HCT116 (cell line): ENCODE results near the gene UMPS.

ENCODE experiments used
- EGR1 ChIP-seq: IDR thresholded peaks from 2 replicates; pipeline ENCODE4 v1.6.1; 2012; ENCODE audit warnings: low read depth
- ELF1 ChIP-seq: IDR thresholded peaks from 2 replicates; pipeline ENCODE4 v1.6.1; 2012; ENCODE audit warnings: low read depth, borderline replicate concordance
- EZH2phosphoT487 ChIP-seq: fragments of 200-600 bp; IDR thresholded peaks from 2 replicates; pipeline ENCODE4 v1.6.1; 2018; ENCODE audit warnings: antibody characterized with exemption, borderline replicate concordance
- POLR2A ChIP-seq: IDR thresholded peaks from 2 replicates; pipeline ENCODE4 v1.7.0; 2011; ENCODE audit warnings: borderline replicate concordance; ENCODE audit not compliant: insufficient read depth, insufficient read length; ENCODE audit errors: extremely low read depth
- POLR2AphosphoS5 ChIP-seq: IDR thresholded peaks from 2 replicates; pipeline ENCODE4 v1.6.1; 2011; ENCODE audit warnings: mild to moderate bottlenecking, low read depth, low read length, moderate library complexity
- RAD21 ChIP-seq: IDR thresholded peaks from 2 replicates; pipeline ENCODE4 v1.6.1; 2012; ENCODE audit warnings: low read depth, mild to moderate bottlenecking
- SP1 ChIP-seq: IDR thresholded peaks from 2 replicates; pipeline ENCODE4 v1.6.1; 2012; ENCODE audit warnings: low read depth
- YY1 ChIP-seq: IDR thresholded peaks from 2 replicates; pipeline ENCODE4 v1.6.1; 2011; ENCODE audit warnings: low read length, low read depth, moderate library complexity, mild to moderate bottlenecking; ENCODE audit not compliant: insufficient replicate concordance; ENCODE audit errors: extremely low read depth
- ZFX ChIP-seq: fragments of 450-650 bp; IDR thresholded peaks from 2 replicates; pipeline ENCODE4 v1.6.1; 2017
- ZNF274 ChIP-seq: fragments of 200-500 bp; sonication (Bioruptor generic); IDR thresholded peaks from 2 replicates; pipeline ENCODE4 v1.6.1; 2014; ENCODE audit warnings: mild to moderate bottlenecking, low read depth, low read length, inconsistent platforms
- TF ChIP-seq, protein P1 (sequence below), 3 experiments: fragments of 200-600 bp in 1 of 3; sonication (generic) in 1 of 3; IDR thresholded peaks in 2 of 3; conservative IDR thresholded peaks in 1 of 3; 2 replicates each; pipeline ENCODE4 v1.5.1; 2012 to 2017; ENCODE audit warnings: low read depth in 2 of 3, low read length in 2 of 3, antibody characterized with exemption in 1 of 3, borderline replicate concordance in 1 of 3, control low read depth in 1 of 3, mild to moderate bottlenecking in 1 of 3, mixed read lengths in 1 of 3, mixed run types in 1 of 3, moderate library complexity in 1 of 3; ENCODE audit not compliant: insufficient read depth in 1 of 3
- TF ChIP-seq, protein P2 (sequence below): IDR thresholded peaks from 2 replicates; pipeline ENCODE4 v1.6.1; 2012
- TF ChIP-seq, protein P3 (sequence below): IDR thresholded peaks from 2 replicates; pipeline ENCODE4 v1.6.1; 2012; ENCODE audit warnings: low read depth
- TF ChIP-seq, protein P4 (sequence below): IDR thresholded peaks from 2 replicates; pipeline ENCODE4 v1.6.1; 2011; ENCODE audit warnings: mild to moderate bottlenecking, low read length, moderate library complexity; ENCODE audit not compliant: insufficient replicate concordance; ENCODE audit errors: extremely low read depth

DNA sequence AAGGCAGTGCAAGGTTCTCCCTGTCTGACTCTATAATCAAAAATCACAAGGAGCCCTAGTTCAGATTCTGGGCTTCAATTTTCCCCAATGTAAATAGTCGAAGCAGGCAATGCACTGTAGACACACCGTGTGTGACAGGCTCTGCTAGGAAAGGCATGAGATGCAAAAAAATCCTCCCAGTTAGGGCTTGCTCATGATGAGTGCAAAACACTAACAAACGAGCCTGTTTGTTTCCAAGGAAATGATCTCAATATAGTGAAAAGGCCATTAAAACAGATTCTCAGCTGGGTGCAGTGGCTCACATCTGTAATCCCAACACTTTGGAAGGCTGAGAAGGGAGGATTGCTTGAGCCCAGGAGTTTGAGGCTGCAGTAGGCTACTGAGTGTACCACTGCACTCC lies 55.7 kb downstream of the UMPS start:
- TF ChIP-seq ZFX (no peak), EZH2phosphoT487 (no peak), ZNF274 (no peak), ELF1 (no peak), POLR2A (no peak), YY1 (no peak), POLR2AphosphoS5 (no peak), SP1 (no peak), EGR1 (no peak), RAD21 (no peak)
- TF ChIP-seq, protein P1, sequence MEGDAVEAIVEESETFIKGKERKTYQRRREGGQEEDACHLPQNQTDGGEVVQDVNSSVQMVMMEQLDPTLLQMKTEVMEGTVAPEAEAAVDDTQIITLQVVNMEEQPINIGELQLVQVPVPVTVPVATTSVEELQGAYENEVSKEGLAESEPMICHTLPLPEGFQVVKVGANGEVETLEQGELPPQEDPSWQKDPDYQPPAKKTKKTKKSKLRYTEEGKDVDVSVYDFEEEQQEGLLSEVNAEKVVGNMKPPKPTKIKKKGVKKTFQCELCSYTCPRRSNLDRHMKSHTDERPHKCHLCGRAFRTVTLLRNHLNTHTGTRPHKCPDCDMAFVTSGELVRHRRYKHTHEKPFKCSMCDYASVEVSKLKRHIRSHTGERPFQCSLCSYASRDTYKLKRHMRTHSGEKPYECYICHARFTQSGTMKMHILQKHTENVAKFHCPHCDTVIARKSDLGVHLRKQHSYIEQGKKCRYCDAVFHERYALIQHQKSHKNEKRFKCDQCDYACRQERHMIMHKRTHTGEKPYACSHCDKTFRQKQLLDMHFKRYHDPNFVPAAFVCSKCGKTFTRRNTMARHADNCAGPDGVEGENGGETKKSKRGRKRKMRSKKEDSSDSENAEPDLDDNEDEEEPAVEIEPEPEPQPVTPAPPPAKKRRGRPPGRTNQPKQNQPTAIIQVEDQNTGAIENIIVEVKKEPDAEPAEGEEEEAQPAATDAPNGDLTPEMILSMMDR (IDR thresholded peaks at IDR 0.05 in 2 of 3, conservative IDR thresholded peaks at IDR 0.05 in 1 of 3; ENCODE audit: borderline replicate concordance in 1 of 3, insufficient read depth in 1 of 3, low read depth in 2 of 3, low read length in 2 of 3) = no peak
- TF ChIP-seq, protein P2, sequence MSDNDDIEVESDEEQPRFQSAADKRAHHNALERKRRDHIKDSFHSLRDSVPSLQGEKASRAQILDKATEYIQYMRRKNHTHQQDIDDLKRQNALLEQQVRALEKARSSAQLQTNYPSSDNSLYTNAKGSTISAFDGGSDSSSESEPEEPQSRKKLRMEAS = no peak
- TF ChIP-seq, protein P3, sequence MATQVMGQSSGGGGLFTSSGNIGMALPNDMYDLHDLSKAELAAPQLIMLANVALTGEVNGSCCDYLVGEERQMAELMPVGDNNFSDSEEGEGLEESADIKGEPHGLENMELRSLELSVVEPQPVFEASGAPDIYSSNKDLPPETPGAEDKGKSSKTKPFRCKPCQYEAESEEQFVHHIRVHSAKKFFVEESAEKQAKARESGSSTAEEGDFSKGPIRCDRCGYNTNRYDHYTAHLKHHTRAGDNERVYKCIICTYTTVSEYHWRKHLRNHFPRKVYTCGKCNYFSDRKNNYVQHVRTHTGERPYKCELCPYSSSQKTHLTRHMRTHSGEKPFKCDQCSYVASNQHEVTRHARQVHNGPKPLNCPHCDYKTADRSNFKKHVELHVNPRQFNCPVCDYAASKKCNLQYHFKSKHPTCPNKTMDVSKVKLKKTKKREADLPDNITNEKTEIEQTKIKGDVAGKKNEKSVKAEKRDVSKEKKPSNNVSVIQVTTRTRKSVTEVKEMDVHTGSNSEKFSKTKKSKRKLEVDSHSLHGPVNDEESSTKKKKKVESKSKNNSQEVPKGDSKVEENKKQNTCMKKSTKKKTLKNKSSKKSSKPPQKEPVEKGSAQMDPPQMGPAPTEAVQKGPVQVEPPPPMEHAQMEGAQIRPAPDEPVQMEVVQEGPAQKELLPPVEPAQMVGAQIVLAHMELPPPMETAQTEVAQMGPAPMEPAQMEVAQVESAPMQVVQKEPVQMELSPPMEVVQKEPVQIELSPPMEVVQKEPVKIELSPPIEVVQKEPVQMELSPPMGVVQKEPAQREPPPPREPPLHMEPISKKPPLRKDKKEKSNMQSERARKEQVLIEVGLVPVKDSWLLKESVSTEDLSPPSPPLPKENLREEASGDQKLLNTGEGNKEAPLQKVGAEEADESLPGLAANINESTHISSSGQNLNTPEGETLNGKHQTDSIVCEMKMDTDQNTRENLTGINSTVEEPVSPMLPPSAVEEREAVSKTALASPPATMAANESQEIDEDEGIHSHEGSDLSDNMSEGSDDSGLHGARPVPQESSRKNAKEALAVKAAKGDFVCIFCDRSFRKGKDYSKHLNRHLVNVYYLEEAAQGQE = no peak
- TF ChIP-seq, protein P4, sequence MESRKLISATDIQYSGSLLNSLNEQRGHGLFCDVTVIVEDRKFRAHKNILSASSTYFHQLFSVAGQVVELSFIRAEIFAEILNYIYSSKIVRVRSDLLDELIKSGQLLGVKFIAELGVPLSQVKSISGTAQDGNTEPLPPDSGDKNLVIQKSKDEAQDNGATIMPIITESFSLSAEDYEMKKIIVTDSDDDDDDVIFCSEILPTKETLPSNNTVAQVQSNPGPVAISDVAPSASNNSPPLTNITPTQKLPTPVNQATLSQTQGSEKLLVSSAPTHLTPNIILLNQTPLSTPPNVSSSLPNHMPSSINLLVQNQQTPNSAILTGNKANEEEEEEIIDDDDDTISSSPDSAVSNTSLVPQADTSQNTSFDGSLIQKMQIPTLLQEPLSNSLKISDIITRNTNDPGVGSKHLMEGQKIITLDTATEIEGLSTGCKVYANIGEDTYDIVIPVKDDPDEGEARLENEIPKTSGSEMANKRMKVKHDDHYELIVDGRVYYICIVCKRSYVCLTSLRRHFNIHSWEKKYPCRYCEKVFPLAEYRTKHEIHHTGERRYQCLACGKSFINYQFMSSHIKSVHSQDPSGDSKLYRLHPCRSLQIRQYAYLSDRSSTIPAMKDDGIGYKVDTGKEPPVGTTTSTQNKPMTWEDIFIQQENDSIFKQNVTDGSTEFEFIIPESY = no peak
